HFF-Myc (cell line): Measurements from ENCODE around the gene LDLRAD4.
"Not testable (repeated sequence)": the region's sequence is repeated elsewhere in the genome, so short reads cannot be mapped to it uniquely, and the experiment has no call there.

Source experiments
- DNase-seq: peaks from one replicate; pipeline ENCODE4 v3.0.0-alpha.2; 2011; ENCODE audit warnings: low read depth; ENCODE audit errors: extremely low read depth
- H3K4me3 ChIP-seq: replicated peaks from 2 replicates; pipeline ENCODE4 v1.5.1; 2011; ENCODE audit warnings: low read depth, mild to moderate bottlenecking, control low read depth, low read length
- TF ChIP-seq, protein P1 (sequence below): IDR thresholded peaks from 2 replicates; pipeline ENCODE4 v1.5.1; 2012; ENCODE audit warnings: mild to moderate bottlenecking, low read depth, low read length, control low read depth; ENCODE audit errors: missing control alignments

LDLRAD4 gene

DNA sequence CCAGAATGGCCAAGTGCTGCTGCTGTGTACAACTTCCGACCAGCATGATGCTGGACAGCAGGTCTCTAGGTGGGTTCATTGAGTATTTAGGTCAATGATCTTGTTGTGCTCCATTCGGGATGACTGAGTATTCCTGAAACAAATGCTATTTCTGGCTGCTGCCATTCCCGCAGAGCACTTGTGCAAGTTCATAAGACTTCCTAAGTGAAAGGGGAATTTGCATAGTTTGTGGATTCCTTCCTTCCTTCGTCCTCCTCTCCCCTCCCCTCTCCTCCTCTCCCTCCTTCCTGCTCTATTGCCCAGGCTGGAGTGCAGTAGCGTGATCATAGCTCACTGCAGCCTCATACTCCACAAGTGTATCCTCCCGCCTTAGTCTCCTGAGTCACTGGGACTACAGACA is 40.4 kb downstream of the LDLRAD4 start:
- TF ChIP-seq, protein P1, sequence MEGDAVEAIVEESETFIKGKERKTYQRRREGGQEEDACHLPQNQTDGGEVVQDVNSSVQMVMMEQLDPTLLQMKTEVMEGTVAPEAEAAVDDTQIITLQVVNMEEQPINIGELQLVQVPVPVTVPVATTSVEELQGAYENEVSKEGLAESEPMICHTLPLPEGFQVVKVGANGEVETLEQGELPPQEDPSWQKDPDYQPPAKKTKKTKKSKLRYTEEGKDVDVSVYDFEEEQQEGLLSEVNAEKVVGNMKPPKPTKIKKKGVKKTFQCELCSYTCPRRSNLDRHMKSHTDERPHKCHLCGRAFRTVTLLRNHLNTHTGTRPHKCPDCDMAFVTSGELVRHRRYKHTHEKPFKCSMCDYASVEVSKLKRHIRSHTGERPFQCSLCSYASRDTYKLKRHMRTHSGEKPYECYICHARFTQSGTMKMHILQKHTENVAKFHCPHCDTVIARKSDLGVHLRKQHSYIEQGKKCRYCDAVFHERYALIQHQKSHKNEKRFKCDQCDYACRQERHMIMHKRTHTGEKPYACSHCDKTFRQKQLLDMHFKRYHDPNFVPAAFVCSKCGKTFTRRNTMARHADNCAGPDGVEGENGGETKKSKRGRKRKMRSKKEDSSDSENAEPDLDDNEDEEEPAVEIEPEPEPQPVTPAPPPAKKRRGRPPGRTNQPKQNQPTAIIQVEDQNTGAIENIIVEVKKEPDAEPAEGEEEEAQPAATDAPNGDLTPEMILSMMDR: no peak
- H3K4me3 ChIP-seq: no peak overlapping the region

DNA sequence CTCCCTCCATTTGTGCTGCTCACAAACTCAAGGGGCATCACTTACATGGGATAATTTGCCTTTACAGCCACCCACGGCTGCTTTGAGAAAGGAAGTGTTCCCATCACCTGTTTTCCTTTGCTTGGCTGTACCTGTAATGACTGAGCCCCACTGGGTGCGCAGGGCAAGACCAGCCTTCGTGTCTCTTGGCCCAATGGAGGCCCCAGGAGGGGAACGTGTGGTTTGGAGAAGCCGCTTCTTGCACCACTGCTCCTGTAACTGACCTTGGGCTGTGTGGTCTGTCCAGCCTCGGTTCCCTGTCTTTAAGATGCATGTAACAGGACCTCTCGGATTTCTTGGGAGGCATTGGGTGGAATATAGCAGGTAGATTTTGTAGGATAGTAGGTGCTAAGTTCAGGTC is 41.1 kb downstream of the LDLRAD4 start:
- no peak overlapping the region for H3K4me3 ChIP-seq
- no peak for DNase-seq
- TF ChIP-seq, protein P1: no peak

More for the DNA sequence above, 40.4 kb downstream of the LDLRAD4 start:
- no peak for DNase-seq

DNA sequence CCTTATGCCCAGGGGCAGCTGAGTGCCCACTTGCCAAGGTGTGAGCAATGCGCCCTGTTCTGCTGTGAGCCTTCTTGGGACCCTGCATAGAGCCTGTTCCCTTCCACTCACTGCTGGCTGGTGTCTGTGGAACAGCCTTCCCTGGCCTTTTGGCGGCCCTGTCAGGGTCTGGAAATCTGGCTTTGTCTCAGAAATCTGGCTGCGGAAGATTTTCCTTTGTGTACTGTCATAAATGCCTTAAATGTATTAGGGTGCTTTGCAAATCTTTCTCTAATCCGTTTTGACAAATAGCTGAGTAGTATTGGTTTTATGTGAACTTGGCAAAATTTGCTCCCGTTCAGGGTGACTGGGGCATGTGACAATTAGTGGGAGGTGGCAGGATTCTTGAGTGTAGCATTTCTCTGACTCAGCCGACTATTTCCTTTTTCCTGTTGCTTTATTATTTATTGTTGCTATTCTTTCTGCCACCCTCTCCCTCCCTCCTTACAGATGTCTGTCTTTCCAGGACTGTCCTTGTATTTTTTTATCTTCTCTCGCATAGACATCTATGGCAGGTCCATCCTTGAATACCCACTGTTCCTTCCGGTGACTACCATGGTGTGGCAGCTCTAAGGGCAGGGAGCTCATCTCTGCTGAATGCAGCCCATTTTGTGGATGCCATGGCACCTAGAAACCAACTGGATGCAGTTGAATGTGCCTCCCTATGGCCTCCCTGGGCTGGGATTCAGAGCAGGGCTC is 41.8 kb downstream of the LDLRAD4 start:
- no peak for DNase-seq
- H3K4me3 ChIP-seq: no peak overlapping the region
- TF ChIP-seq, protein P1: no peak

DNA sequence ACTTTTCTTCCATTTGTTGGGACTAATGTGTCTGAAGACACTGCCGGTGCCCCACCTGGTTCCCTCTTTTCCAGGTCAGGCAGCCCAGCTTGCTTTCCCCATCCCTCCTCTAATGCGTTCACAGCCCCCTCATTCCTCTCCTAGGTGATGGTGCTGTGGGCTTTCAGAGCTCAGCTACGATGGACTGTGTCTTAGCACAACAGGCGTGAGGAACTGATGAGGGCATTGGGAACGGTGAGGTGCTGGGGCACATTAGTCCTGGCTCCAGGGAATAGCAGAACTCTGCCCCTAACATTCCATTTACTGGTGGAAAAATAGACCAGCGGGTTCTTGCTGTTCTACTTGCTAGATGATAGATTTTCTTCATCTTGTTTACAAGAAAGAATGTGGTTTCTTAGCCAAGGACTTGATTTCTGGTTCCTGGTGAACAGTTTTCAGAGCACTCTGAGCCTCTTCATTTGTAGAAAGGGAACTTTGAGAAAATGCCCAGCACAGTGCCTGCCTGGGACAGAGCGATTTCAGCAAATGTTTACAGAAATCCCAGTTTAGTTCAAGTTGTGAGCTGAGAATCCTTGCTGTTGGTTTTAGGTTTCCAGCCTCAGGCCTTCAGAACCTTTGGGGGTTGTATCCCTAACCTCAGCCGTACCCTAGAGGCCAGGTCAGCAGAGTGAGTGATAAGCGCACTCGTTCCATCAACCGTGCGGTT is 42.5 kb downstream of the LDLRAD4 start:
- TF ChIP-seq, protein P1: no peak
- H3K4me3 ChIP-seq: no peak overlapping the region
- DNase-seq: no peak

DNA sequence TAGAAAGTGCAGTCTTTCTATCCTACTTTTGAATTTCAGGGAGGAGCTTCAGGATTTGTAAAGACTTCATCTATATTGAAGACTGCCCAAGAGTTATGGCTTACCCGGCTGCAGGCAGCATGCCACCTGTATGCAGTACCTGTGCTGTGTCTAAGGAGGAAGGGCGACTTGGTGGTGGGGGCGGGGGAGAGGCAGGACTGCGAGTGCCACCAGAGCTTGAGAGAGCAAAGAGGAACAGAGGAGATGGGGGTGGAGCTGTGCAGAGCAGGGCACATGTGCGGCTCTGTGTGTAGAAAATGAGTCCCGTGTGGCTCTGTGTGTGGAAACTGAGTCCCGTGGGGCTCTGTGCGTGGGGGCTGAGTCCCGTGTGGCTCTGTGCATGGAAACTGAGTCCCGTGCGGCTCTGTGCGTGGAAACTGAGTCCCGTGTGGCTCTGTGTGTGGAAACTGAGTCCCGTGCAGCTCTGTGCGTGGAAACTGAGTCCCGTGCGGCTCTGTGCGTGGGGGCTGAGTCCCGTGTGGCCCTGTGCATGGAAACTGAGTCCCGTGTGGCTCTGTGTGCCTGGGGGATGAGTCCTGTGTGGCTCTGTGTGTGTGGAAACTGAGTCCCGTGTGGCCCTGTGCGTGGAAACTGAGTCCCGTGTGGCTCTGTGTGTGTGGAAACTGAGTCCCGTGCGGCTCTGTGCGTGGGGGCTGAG is 43.2 kb downstream of the LDLRAD4 start:
- no peak for DNase-seq
- H3K4me3 ChIP-seq: no peak overlapping the region
- TF ChIP-seq, protein P1: no peak

DNA sequence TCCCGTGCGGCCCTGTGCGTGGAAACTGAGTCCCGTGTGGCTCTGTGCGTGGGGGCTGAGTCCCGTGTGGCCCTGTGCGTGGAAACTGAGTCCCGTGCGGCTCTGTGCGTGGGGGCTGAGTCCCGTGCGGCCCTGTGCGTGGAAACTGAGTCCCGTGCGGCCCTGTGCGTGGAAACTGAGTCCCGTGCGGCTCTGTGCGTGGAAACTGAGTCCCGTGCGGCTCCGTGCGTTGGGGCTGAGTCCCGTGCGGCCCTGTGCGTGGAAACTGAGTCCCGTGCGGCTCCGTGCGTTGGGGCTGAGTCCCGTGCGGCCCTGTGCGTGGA is 43.8 kb downstream of the LDLRAD4 start:
- DNase-seq, H3K4me3 ChIP-seq: not testable (repeated sequence)
